Measurements from ENCODE around the gene KLK6.

The KLK6 gene

DNA sequence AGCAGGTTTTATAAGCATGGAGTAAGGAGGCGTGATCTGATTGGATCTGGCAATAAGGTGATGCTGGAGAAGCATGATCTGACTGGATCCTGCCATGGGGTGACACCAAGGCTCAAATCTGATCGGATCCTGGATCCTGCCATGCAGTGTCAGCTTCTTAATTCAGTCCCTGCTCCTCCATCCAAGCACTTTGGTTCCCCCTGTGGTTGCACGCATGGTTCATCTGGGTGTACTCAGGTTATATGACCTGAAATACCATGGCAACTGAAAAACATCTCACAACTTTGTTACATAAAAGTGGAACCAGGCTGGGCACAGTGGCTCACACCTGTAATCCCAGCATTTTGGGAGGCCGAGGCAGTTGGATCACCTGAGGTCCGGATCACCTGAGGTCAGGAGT is 40.6 kb downstream of the KLK6 start:
- H3K27ac ChIP-seq (ENCODE audit: low read depth, low read length) = no peak overlapping the region
- no peaks in the 10 kb centered on the region for H3K9me2 ChIP-seq (replicated peaks; ENCODE audit: insufficient read depth, low read length)
- no peaks in the 10 kb centered on the region for H3K79me2 ChIP-seq (ENCODE audit: insufficient read depth, low read length)
- TF ChIP-seq EZH2phosphoT487 (conservative IDR thresholded peaks at IDR 0.05; ENCODE audit: low read length) = no peak
- TF ChIP-seq, protein P1, sequence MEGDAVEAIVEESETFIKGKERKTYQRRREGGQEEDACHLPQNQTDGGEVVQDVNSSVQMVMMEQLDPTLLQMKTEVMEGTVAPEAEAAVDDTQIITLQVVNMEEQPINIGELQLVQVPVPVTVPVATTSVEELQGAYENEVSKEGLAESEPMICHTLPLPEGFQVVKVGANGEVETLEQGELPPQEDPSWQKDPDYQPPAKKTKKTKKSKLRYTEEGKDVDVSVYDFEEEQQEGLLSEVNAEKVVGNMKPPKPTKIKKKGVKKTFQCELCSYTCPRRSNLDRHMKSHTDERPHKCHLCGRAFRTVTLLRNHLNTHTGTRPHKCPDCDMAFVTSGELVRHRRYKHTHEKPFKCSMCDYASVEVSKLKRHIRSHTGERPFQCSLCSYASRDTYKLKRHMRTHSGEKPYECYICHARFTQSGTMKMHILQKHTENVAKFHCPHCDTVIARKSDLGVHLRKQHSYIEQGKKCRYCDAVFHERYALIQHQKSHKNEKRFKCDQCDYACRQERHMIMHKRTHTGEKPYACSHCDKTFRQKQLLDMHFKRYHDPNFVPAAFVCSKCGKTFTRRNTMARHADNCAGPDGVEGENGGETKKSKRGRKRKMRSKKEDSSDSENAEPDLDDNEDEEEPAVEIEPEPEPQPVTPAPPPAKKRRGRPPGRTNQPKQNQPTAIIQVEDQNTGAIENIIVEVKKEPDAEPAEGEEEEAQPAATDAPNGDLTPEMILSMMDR (IDR thresholded peaks at IDR 0.05; ENCODE audit: insufficient read depth, low read length, poor library complexity, severe bottlenecking) = no peak
- H3K27me3 ChIP-seq (ENCODE audit: low read length) = no peaks in the 10 kb centered on the region
- H3K9ac ChIP-seq (ENCODE audit: low read length) = no peak overlapping the region
- H3F3A ChIP-seq (ENCODE audit: insufficient read depth) = no peaks in the 10 kb centered on the region
- no peak overlapping the region for H3K4me3 ChIP-seq (ENCODE audit: insufficient read depth, low read length, poor library complexity, severe bottlenecking)
- H3K9me3 ChIP-seq (ENCODE audit: insufficient read depth, low read length) = no peaks in the 10 kb centered on the region
- no peak overlapping the region for H2AFZ ChIP-seq (ENCODE audit: low read depth, low read length, severe bottlenecking)
- no peak overlapping the region for H3K4me2 ChIP-seq (ENCODE audit: low read depth, low read length, poor library complexity, severe bottlenecking)
- H3K36me3 ChIP-seq (ENCODE audit: low read length) = no peaks in the 10 kb centered on the region
- H4K20me1 ChIP-seq (ENCODE audit: low read depth, low read length) = no peaks in the 10 kb centered on the region

DNA sequence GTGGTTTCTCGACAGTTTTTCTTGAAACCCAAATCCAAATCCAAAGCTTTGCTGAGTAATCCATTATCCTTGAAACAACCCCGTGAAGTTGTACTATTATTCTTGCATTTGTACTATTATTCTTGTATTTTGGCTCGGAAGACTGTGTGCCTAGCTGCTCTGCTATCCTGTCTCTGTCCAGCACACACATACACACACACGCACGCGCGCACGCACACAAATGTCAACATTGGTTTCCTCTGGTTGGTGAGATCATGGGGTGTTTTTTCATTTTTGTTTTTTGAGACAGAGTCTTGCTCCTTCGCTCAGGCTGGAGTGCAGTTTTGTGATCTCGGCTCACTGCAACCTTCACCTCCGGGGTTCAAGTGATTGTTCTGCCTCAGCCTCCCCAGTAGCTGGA is 43.2 kb downstream of the KLK6 start:
- Histone ChIP-seq H3K27ac (ENCODE audit: low read depth, low read length) (no peak overlapping the region), H3K9me3 (ENCODE audit: insufficient read depth, low read length) (no peaks in the 10 kb centered on the region), H3K36me3 (ENCODE audit: low read length) (no peaks in the 10 kb centered on the region), H3K79me2 (ENCODE audit: insufficient read depth, low read length) (no peaks in the 10 kb centered on the region), H3F3A (ENCODE audit: insufficient read depth) (no peaks in the 10 kb centered on the region), H4K20me1 (ENCODE audit: low read depth, low read length) (no peaks in the 10 kb centered on the region), H3K9ac (ENCODE audit: low read length) (no peak overlapping the region), H3K9me2 (replicated peaks; ENCODE audit: insufficient read depth, low read length) (no peaks in the 10 kb centered on the region), H2AFZ (ENCODE audit: low read depth, low read length, severe bottlenecking) (no peak overlapping the region), H3K4me3 (ENCODE audit: insufficient read depth, low read length, poor library complexity, severe bottlenecking) (no peak overlapping the region), H3K27me3 (ENCODE audit: low read length) (no peaks in the 10 kb centered on the region), H3K4me2 (ENCODE audit: low read depth, low read length, poor library complexity, severe bottlenecking) (no peak overlapping the region)
- TF ChIP-seq, protein P1 (IDR thresholded peaks at IDR 0.05; ENCODE audit: insufficient read depth, low read length, poor library complexity, severe bottlenecking) = no peak
- TF ChIP-seq EZH2phosphoT487 (conservative IDR thresholded peaks at IDR 0.05; ENCODE audit: low read length) = no peak

DNA sequence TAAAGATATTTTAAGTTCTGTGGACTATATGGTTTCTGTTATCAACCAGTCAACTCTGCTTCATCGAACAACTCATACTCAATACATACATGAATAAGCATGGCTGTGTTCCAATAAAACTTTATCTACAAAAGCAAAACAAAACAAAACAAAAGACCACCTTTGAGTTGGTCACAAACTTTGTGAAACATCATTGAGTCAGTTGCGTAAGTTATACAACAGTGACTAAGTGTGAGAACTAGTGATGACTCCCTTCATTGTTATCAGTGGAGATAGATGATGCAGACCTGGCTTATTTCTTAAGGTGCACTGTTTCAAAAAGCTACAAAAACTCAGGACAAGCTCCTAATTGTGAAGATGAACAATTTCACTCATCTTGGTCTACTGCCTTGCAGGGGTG is 43.7 kb downstream of the KLK6 start:
- H3K9me3 ChIP-seq (ENCODE audit: insufficient read depth, low read length) = no peaks in the 10 kb centered on the region
- TF ChIP-seq, protein P1 (IDR thresholded peaks at IDR 0.05; ENCODE audit: insufficient read depth, low read length, poor library complexity, severe bottlenecking) = no peak
- no peak for TF ChIP-seq EZH2phosphoT487 (conservative IDR thresholded peaks at IDR 0.05; ENCODE audit: low read length)

More for the DNA sequence above, 43.7 kb downstream of the KLK6 start:
- H3K4me3 ChIP-seq (ENCODE audit: insufficient read depth, low read length, poor library complexity, severe bottlenecking) = no peak overlapping the region
- no peak overlapping the region for H3K9ac ChIP-seq (ENCODE audit: low read length)
- no peak overlapping the region for H2AFZ ChIP-seq (ENCODE audit: low read depth, low read length, severe bottlenecking)
- no peaks in the 10 kb centered on the region for H3K36me3 ChIP-seq (ENCODE audit: low read length)
- no peaks in the 10 kb centered on the region for H3K27me3 ChIP-seq (ENCODE audit: low read length)
- no peaks in the 10 kb centered on the region for H3K79me2 ChIP-seq (ENCODE audit: insufficient read depth, low read length)
- no peaks in the 10 kb centered on the region for H4K20me1 ChIP-seq (ENCODE audit: low read depth, low read length)
- no peak overlapping the region for H3K27ac ChIP-seq (ENCODE audit: low read depth, low read length)
- no peaks in the 10 kb centered on the region for H3K9me2 ChIP-seq (replicated peaks; ENCODE audit: insufficient read depth, low read length)
- H3F3A ChIP-seq (ENCODE audit: insufficient read depth) = no peaks in the 10 kb centered on the region
- no peak overlapping the region for H3K4me2 ChIP-seq (ENCODE audit: low read depth, low read length, poor library complexity, severe bottlenecking)
